Measurements from ENCODE around the gene TRIM2.
"Not testable (repeated sequence)": the region's sequence is repeated elsewhere in the genome, so short reads cannot be mapped to it uniquely, and the experiment has no call there.

The TRIM2 gene

DNA sequence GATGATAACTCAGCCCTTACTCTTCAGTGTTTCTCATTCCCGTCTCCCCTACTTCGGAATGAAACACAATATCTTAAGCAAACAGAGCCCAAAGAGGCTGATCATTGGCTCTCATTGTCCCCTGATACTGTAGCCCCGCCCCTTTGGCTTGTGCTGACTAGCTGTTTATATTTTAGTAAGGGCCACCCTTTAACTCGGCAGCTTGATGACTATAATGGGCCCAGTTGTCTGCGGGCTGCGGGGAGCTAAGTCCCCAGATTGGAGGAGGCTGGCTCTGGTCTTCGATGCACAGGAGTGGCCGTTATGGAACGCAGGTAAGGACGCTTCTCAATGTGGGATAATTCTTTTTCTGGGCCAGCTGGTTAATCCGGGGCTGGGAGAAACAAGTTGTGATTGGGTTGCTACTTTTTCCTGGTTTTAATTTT is at the start of gene TRIM2:
TSS of gene TRIM2 (plus strand) at position 197 of the 425 bp plus-strand sequence. CDS start at position 285, 88 bp downstream.
- no peak for DNase-seq

DNA sequence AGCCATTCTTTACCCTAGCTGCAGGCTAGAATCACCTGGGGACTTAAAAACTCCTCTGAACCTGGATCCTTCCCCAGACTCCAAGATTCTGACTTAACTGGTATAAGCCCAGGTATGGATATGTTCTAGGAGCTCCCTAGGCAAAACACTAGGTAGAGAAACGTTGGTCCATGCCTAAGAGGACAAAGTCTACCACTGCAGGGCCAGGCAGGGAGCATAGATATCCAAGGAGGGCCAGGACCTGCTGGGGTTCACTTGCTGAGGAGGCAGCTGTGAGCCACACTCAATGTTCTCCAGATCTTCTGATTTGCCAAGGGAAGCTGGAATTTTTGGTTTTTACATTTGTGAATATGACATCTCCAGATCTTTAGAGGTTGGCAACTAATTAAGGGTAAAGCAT is 48.6 kb upstream of the TRIM2 start:
- DNase-seq: no peak

DNA sequence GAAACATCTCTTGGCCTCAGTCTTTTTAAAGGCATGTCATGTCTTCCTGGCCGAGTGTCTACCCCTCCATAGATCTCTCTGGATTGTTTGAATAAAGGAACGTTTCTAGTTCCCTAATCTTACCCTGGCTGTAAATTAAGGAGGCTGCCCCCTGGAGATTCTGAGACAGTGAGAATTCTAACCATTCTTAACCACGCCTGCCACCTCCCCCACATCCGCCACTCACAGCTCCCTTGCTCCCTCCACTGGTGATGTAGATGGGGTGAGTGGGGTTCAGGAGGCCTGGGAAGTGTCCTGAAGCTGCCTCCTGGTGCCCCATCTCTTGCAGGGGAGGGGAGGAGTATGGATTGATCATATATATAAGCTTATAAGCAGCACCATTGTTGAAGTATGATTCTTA is 48.0 kb upstream of the TRIM2 start:
- DNase-seq: no peak

DNA sequence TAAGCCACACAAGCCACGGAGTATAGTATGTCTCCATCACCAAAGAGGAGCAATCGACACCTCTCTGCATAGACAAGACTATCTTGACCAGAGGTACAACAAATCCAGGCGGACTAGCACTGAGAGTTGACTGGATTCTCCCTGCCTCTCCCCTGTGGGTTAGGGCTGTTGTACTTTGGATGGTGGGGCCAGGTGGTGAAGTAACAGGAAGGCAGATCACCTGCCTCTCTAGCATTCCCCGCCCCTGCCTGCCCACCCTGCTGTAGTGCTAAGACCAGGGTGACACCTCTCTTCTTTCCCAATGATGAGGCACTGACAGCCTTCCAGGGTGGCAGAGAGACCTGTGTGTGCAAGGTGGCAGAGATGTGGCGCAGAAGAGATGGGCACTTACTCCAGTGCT is 47.5 kb upstream of the TRIM2 start:
- DNase-seq: no peak

DNA sequence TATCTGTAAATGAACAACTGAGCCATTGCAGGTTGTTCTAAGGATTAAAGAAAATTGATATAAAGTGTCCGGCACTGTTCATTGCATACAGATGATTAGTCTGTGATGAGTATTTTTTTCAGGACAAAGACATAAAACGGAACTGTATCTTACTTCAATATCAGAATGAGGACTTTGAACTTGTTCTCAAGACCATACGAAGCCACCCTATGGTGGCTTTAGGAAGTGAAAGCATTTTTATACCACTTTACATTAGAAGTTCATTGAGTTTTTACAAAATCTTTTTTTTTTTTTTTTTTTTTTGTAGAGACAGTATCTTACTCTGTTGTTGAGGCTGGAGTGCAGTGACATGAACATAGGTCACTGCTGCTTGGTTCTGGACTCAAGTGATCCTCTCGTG is 45.2 kb upstream of the TRIM2 start:
- no peak for DNase-seq

DNA sequence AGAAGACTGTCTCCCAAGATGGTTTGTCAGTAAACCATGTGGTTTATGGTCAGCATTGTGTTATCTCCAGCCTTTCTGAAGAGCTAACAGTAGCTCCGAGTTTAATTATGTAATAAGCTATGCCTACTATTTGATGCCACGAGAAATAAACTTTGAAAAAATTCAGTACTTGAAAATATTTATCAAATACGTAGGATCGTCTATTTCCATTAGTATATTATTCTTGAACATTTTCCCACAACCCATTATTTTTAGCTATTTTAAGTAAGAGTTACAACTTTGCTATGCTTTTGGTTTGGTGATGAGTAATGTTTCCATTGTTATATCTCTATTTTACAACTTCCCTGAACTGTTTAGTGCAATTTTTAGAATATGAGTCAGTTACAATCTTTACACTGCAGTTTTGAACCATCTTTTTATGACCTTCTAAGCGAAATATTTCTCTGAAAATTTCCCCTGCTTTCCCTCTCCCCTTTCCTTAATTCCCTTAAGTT is 44.5 kb upstream of the TRIM2 start:
- DNase-seq: no peak

DNA sequence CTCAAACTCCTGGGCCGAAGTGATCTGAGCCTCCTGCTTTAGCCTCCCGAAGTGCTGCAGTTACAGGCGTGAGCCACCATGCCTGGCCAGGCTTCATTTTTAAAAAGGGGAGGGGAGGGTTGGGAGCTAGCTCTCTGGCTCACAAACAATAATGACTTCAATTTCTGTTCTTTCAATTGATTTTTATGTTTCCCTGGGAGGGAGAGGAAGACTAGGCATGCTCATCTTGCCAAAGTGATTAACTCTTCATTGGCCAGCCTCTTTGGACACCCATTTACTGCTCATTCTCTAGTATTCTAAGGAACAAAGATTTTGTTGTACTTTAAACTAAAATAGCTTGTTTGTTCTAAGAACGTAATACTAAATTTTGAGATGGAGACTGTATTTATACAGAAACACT is 43.4 kb upstream of the TRIM2 start:
- DNase-seq: no peak

DNA sequence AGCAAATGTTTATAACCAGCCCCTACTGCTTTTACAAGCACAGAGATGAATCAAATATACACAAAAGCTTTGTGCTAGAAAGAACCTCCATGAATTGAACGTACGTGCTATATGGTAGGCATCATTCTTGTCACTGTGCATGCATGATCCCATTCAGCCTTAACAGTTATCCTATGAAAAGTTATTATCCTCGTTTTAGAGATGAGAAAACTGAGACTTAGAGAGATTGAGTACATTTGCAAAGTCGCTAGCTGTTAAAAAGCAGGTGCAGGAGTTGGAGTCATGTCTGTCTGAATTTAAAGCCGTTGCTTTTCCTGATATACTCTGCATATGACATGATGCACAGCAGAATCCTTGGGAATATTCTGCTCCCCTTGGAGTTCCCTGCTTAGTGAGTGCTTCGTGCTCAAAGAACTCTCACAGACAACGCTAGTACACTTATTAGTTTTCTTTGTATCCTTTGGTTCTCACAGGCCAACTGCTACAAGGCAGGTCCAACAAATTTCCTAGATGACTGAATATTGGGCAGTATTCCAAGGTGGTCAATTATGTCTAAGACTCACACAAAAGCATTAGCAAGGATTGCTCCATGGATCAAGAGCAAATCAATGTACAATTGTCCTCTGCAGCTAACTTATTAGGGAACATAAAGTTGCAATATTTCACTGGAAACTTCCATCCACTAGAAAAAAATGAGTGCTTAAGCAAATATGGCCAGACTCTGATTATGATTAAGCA is 42.8 kb upstream of the TRIM2 start:
- DNase-seq: no peak

DNA sequence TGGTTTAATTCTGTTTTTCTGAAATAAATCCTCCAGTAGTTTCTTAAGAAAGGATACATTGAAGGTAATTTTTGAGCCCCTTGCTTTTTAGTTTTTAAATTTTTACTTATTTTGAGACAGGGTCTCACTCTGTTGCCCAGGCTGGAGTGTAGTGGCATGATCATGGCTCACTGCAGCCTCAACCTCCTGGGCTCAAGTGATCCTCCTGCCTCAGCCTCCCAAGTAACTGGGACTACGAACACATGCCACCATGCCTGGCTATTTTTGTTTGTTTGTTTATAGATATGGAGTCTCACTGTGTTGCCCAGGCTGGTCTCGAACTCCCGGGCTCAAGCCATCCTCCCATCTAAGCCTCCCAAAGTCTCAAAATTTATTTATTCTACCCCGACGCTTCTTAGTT is 39.0 kb upstream of the TRIM2 start:
- DNase-seq: not testable (repeated sequence)

DNA sequence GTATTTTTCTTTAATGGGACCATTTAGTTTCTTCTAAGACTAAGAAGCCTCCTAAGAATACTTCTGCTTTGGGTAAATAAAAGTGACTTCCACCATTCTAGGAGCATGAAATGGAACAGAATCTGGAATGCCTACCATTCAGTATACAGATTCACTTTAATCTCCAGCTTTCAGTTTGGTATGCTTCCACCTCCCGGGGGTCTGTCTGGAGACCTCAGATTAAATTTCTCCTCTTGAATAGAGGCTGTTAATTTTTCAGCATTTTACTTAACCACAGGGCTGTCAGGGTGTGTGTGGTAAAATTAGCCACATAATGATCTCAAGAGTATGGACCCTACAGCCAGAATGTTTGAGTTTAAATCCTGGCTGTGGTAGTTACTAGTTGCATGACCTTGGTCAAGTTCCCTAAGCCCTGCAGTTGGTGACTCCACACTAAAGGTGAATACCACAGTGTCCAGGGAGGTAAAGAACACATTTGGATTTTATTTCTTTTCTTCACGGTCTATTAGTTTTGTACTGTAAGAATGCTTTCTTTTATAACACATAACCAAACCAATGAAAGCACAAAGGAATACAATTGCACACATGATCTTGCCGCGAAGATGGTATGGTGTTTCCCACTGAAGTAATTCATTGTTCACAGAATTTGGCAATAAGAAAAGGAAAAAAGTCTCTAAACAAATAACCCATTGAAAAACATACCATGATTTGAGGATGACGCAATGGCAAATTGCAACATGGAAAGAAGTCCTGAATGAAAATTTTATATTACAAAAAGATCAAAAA is 37.3 kb upstream of the TRIM2 start:
- no peak for DNase-seq

DNA sequence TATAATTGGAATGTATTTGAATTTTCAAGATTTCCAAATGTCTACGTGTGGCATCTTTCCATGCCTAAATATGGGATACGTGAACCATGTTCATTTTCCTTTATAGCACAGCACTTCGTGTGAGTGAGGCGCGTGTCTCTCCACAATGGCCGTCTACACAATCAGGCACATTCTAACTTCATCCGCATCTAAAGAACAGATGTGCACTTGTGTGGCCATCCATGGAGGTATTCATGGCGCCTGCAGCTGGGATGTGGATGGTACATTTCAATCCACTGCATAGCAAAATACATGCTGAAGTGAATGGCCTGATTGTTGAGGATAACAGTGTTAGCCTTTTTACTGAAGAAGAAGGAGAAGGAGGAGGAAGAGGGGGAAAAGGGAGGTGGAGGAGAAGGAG is 34.5 kb upstream of the TRIM2 start:
- DNase-seq: no peak

DNA sequence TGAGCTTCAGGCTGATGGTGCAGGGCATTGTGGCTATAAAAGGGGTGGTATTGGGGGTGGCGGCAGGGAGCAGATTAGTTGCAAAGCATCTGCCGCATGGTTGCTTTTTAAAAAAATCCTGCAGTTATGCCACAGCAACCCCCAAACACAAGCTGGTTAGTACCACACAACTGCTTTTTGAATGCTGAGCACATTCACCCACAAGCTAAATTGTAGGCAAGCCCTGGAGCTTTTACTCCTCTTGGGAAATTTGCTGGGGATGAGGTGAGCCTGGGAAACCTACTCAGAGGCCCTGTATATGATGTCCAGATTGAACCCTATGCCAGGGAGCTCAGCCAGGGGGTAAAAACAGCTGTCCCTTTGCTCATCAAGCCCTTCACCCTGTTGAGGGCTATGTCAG is 33.8 kb upstream of the TRIM2 start:
- no peak for DNase-seq

DNA sequence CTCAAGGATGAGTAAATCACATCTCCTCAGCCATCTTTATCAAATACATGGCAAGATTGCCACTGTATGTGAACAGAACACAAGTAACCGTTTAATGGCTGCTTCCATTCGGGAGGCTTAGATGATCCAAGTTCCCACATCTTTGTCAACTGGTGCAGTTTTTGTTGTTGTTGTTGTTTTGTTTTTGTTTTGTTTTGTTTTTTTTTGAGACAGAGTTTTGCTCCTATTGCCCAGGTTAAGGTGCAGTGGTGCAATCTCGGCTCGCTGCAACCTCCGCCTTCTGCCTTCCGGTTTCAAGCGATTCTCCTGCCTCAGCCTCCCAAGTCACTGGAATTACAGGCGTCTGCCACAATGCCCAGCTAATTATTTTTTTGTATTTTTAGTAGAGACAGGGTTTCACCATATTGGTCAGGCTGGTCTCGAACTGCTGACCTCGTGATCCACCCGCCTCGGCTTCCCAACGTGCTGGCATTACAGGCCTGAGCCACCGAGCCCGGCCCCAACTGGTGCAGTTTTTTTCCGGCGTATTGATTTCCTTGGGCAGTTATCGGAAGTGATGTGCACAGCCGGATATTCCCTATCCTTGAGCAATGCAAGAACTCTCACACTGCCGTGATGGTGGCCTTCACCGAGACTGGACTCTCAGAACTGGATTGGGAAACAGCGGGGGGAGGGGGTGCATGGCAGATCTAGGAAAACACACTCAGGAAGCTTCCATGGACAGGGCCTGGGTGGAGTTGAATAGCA is 29.2 kb upstream of the TRIM2 start:
- DNase-seq: no peak

DNA sequence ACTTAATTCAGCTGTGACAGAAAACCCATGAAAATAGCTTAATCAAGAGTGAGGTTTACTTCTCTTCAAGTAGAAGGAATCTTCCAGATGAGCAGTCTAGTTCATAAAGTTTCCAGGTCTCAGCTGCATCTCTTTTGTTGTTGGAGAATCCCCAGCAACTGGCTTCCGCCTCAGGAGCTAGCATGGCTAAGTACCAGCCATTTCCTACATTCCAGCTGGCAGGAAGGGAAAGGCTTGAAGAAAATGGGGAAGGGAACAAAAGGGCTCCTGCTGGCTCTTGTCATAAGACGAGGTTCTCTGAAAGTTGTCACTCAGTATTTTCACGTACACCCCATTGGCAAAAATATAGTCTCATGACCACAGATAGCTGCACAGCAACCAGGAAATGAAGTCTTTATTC is 27.3 kb upstream of the TRIM2 start:
- no peak for DNase-seq

DNA sequence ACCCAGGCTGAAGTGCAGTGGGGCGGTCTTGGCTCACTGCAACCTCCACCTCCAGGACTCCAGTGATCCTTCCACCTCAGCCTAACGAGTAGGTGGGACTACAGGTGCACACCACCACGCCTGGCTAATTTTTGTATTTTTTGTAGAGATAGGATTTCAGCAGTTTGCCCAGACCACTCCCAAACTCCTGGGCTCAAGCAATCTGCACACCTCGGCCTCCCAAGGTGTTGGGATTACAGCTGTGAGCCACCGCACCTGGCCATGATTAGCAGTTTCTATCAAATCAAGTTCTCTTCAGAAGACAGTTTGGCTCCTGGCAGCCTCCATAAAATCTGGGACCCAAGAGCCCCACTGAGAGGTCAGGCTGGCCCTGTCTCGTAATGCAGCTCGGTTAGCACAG is 26.4 kb upstream of the TRIM2 start:
- DNase-seq: no peak

DNA sequence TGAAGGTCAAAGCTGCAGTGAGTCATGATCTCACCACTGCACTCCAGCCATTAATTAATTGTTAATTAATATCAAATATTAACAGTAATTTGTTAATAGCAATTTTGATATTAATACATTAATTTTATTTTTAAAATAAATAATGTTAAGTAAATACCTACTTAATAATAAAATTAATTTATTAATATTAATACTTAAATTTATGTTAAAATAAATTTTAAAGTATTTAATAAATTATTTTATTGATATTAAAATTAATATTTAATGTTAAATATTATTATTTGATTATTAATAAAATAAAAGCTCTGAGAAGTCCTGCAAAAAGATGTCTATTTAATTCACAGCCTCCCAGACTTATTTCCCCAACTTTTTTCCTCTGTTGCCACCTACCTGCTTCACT is 25.1 kb upstream of the TRIM2 start:
- no peak for DNase-seq

DNA sequence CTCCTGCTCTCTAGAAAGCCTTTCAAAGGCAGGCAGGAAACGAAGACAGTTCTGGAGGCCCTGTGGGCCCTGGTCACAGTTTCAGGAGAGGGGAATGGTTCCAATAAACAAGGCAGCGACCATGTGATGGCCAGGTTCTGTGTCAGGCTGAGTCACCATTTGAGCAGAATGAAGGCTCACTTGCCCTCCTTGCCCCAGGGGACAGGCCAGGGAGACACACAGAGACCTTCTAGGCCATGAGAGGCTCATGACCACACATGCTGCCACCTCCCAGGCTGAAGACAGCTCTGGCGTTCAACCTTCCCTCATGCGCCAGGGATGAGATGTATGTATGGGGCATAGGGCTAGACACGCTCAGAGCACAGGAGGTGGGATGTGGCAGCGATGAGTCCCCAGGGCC is 22.9 kb upstream of the TRIM2 start:
- no peak for DNase-seq

DNA sequence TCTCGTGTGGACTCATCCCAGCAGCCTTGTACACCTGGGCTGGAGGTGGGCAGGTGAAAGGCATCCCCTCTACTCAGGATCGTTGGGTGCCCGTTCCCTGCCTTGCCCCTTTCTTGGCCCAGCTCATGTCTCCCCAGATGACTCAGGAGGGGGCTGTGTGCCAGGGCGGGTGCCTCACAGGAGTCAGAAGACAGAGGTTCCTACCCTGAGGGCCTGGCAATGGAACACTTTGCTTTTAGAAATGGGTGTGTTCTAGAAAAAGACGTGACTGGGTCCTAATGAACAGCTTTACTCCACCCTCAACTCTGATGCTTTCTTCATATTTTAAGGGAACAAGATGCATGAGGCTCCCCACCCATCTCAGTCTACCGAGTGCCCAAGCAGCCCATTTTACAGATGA is 22.5 kb upstream of the TRIM2 start:
- no peak for DNase-seq

DNA sequence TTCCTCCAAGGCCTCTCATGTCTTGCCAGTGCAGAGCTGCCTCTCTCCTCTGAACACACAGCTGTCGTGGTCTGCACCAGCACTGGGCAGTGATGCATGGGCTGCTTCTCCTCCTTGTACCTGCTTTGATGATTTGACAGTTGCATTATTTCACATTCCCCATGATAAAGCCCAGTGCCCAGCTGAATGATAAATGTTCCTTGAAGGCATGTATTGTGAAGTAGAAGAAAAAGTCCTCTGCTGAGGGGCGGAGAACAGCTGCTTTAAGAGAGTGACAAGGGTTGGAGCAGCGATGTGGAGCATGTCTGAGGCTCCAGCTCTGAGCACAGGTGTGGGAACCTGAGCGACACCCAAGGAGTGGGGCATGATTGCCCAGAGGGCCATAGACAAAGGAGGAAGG is 21.1 kb upstream of the TRIM2 start:
- DNase-seq: no peak

DNA sequence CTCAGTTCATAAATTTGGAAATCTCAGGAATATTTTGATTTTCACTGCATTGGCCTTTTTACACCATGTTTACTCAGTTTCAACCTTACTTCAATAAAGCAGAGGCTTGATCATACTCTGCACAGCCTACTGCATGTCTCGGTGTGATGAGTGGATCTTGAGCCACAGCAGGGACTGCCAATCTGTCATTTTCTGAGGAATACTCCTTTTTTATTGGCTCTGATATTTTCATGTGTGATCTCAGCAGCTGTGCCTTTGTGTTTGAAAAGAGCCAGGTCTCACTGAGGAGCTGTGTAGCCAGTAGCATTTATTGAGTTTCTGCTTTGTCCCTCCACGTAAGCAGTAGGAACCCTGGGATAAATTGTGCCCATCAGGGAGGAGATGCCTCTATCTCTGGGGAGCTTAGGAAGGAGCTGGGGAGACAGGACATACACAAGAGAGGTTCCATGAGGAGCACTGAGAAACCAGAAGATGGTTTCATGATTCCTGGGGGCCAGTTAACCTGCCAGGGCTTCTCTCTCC is 18.9 kb upstream of the TRIM2 start:
- DNase-seq: no peak

DNA sequence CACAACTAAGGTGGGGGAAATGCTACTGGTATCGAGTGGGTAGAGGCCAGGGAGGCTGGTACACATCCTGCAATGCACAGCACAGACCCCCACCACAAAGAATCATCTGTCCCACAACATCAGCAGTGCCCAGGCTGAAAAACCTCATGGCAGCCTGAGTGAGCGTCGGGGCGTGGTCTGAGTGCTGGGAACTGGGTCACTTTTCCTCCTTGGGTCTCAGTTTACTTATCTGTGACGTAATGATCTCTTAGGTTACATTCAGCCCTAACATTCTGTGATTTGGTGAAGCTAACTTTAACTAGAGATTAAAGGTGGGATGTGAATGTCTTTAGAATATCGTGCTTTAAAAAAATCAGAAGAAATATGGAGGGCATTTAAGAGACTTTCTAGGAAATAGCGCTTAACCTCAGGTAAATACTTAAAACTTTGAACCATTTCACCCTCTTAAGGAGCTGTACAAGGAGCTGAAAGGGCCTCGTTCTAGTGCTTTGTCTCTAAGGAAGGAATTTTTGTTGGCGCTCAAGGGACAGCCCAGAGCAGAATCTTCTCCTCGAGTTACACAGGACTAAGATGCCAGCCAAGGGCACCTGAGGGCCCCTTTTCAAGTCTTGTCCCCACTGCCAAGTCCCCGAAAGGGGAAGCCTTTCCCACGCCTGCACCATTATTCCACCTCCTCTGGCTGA is 18.1 kb upstream of the TRIM2 start:
- DNase-seq: no peak

DNA sequence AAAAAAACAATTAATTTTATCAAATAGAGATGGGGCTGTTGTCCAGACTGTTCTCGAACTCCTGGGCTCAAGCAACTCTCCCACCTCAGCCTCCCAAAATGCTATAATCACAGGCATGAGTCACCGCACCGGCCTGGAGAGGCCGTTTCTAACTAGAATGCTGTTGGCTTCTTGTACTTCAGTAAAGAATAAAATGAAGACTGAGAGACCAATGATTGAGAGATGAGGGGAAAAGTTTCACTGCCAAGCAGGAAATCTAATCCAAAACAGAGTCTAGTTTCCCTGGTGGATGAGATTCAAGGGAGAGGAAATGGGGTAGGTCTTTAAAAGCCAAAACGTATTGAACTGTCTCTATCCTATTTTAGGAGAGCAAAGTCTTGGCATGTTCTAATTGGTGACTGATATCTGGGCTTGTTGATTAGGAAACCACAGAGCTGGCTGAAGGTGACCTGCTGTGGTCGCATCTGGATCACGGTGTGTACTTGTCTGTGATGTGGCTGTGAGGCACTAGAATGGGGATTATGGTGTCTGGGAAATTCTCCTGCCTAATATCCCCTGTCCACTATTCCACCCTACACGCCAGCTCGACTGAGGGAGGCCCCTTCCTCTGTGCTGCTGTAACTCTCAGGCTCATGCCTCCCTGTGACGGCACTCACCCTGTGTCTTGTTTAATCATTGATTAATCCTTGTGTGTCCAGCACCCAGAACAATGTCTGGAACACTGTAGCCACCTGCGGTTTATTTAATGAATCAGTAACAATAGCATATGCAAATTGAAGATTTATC is 15.0 kb upstream of the TRIM2 start:
- no peak for DNase-seq
